Smooth muscle cell of the brain vasculature (primary cell): ENCODE measurements around the gene MRPL33.

ENCODE experiments used
- DNase-seq: peaks from one replicate; pipeline ENCODE4 v3.0.0-alpha.2; 2012; ENCODE audit warnings: low read depth, low spot score

The MRPL33 gene

DNA sequence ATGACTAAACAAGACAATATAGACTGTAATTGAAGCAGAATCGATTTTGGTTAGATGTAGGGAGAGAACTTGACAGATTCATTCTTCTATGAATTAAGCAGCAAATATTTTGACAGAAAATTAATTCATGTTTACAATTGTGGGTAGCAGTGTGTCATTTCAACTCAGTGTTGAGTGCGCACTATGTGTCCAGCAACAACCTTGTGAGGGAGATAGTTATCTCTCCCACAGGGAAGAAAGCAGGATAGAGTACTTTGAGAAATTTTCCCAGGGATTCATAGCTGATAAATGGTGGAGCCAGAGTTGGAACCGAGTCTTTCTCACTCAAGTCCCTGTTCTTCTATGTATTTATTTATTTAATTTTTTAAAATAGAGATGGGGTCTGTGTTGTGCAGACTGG lies 5.2 kb downstream of the MRPL33 start:
- DNase-seq = no peak

DNA sequence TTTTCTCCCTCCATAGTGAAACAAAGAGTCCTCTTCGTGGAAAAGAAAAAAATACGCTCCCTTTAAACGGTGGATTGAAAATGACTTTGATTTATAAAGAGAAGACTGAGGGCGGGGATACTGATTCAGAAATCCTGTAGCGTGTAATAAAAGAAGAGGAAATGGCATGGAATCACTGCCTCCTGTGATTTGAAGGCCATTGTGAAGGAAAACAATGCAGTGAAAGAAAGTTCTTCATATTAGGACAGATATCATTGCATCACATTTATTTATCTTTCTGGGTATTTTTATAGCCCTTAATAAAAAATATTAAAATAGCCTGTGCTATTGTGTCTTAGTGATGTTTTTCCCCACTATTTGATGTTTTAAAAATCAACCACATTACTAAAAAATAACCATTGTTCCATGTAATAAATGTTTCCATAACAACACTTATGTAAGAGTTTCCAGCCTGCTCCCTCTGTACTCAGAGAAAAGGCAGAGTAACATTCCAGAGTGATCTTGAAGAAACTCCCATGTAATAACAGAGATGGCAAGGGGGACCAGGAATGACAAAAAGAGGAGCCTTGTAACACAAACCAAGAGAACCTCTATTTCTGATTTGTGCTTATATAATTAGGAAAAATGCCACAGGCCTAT lies 8.0 kb downstream of the MRPL33 start:
- DNase-seq = no peak

DNA sequence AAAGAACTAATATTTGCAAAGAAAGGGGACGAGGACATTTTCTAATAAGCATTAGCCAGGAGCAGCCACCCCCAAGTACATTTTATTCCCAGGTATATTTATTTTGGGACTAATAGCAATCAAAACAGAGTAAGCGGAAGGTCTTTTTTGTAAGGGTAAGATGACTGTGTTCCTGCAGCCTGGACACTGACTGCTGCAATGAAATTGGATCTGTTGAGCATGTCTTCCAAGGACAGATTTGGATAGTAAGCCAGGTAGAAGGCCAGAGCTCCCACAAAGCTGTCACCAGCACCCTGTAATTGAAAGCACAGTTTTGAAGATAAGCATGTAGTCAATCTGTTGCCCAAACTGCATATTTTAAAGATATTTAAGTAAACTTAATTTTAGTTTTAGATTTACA lies 10.0 kb downstream of the MRPL33 start:
- no peak for DNase-seq

DNA sequence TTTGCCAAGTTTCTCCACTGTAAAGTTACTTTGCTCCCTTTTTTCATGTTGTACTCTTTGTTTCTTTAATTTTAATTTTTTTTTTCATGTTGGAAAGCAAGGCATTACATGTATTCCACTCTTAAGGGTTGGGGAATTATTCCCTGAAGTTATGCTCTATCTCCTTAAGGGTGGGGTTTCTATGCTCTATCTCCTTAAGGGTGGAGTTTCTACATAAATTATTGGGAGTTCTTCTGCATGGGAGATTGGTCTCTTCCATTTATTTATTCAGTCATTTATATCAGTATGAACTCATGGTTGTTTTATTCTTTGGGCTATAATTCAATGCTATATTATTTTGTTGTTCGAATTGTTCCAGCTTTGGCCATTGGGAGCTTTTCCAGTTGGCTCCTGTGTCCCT lies 11.2 kb downstream of the MRPL33 start:
- DNase-seq = no peak

DNA sequence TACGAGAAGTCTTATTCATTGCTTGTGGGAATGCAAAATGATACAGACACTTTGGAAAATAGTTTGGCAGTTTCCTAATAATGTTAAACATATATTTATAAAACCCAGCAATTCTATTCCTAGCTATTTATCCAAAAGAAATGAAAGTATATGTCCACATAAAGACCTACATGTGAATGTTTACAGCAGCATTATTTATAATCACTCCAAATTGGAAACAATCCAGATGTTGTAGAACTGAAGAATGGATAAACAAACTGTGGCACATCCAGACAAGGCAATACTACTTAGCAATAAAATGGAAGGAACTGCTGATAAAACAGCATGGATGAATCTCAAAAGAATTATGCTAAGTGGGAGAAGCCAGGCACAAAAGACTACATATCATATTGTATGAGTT lies 19.3 kb downstream of the MRPL33 start:
- DNase-seq = no peak

DNA sequence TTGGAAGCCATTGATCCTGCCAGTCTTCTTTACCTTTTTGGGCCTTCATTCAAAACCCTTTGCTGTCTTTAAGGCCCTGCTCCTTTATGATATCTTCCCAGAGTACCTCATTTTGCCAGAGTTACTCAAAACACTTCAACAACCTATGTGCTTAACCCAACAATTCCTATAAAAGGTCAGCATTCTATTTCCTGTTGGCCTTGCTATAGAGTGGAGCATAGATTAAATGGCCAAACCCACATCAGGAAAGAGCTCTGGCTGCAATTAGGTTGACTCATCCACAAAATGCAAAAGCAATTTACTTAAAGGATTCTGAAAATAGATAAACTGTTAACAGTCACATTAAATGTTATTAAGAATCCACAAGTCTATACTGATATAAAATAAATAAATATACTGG lies 21.2 kb downstream of the MRPL33 start:
- DNase-seq = no peak

DNA sequence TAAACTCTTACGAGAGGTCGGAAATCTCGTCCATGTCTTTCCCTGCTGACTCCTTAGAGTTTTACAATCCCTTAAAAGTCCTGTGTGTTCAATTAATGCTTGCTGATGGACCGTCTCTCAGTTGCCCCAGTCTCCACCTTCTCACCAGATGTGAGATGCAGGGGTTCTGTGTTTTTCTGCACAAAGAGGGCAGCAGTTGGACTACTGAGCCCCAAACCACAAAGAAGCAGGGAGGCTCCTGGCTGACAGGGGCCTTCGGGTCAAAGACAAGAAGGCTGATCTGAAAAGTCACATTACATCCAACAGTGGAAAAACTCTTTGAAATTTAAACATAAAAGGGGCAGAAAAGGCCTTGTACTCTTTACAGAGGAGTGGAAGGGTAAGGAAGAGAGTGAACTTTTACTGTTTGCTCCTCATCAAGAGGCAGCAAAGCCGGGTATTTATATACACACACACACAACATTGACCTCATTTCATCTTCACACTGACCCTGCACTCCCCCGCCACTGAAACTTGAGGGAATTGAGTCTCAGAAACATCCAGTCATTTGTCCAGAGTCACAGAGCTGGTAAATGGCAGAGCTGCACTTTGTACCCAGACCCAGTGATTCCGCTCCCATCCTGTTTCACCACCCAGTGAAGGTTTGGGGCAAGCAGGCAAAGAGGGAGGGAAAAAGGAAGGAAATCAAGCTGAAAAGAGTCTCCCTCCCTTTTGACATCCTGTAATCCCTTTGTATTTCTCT lies 23.7 kb downstream of the MRPL33 start:
- DNase-seq = no peak

DNA sequence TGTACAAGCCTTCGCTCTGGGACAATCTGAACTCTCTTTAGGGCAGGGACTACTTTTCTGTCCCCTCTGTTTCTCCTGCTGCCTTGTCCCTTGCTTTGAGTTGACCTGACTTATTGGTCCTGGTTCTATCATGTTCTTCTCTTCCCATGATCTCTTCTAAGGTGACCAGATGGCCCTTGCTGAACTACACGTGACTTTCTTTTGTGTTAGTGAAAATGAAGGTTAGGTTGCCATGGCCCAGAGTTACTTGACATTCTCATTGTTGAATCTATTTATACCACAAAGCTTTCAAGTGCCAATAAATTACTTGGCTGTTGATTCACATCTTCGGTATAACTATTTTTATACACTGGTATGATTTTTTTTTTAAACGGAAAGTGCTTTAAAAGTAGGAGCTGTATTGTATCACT lies 24.4 kb downstream of the MRPL33 start:
- DNase-seq = no peak

DNA sequence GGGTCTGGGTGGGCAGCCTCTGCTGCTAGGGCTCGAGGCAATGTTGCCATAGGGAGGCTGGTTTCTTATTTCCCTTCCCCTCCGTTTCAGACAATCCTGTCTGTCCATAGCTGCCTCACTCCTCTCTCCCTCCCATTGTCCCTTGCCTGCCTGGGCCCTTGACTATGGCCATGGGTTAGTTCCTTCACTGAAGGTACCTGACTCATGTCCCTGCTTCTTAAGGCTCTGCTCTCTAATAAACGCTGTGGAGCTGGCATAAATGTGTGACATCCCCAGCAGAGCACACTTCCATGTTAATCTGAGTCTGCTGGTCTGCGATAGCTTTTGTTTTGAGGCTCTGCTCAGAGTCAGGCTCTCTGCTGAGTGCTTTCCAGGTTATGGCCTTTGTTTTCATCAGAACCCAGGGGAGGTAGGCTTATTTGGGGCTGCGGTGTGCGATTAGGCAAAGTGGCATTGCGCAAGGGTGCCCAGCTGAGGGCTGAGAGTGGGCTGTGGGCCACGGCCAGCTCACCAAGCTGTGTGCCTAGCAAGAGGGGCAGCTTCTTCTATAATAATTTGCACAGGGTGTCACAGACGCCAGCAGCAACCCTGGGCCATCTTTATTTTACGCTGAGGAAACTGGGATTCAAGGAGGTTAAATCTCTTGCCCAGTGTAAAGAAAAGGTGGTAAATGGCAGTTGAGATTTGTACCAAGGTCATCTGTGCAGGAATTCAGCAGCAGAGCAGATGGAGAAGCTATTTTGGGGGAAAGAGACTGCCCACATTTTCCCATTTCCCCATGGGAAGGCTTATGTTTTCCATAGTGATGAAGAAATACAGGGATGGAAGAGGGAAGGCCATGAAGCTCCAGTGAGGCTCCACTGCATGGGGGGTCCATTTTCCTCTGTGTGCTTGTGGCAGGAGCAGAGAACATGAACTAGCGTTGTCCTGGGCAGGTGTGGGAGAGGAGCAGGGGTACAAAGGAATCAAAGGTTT lies 25.6 kb downstream of the MRPL33 start:
- no peak for DNase-seq

DNA sequence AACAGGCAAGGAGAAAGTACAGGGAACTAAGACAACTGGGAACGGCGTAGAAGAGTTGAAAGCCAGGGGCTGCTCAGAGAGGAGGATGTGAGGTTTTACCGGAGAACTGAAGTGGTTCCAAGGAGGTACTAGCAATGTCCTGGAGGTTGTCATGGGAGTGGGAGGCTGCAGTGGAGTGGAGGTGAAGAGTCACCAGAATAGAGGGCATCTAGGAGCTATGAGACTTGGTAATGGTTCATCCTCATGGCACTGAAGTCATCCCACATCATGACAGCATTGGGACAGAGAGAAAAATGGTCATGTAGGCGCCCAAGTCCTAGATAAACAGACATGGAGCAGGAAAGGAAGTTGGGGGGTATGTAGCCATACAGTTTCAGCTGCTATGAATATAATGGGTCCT lies 26.3 kb downstream of the MRPL33 start:
- no peak for DNase-seq

DNA sequence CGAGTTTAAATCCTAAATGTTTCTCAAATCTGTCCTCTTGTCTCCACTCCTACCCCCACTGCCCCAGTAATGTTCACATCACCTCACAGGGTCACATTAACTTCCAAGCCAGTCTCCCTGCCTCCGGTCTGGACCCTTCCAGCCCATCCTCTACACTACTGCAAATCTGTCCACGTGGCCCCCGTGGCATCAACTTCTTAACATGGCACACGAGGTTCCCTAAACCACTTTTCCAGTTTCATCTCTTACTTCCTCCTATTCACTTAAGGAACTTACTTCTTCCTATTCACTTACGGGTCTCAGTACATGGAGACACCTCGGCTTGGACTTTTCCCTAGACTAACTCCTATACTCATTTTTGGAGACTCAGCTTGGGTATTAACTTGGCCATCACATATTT lies 27.0 kb downstream of the MRPL33 start:
- DNase-seq = no peak

DNA sequence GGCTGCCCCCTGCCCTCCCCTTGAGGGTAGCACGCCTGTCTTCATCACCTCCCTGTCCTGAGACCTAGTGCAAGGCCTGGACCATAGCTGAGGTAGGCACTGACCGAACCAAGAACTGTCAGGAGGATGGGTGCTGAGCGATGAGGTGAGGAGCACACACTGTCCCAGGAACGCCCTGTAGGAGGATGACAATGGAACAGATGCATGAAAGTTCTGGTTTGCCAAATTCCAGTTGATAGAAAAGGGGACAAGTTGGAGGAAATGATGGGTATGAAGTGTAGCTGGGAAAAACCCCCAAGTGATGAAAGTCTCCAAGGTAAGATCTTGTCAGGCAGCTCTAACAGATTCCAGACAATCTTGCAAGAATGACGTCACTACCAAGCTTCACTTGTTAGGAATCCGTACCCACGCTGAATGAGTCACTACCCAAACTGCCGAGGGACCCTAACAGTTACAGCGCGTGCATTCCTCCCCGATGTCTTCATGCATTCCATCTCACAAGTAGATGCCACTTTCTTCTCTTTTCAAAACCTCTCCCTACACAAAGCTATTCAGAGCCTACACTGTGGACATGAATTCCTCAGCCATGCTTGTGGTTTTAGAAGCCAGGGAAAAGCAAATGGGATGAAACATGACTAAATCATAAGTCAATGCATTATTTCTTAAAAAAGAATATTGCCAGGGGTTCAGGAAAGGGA lies 27.6 kb downstream of the MRPL33 start:
- peak; percentile 91 for DNase-seq

DNA sequence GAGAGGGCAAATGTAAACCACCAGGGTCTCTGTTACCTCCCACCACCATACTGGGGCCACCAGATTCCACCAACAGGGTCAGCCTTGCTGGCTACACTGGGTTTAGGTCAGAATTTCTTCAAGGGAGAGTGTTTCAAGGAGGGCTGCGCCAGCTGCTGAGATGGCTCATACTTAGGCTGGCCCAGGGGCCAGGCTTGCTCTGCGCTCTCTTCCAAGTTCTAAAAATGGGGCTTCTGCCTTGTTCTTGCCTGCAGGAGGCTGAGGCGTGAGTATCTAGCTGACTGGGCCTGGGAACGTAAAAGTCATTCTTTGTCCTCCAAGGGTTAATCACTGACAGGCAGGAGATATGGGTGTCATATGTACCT lies 28.1 kb downstream of the MRPL33 start:
- DNase-seq = no peak

DNA sequence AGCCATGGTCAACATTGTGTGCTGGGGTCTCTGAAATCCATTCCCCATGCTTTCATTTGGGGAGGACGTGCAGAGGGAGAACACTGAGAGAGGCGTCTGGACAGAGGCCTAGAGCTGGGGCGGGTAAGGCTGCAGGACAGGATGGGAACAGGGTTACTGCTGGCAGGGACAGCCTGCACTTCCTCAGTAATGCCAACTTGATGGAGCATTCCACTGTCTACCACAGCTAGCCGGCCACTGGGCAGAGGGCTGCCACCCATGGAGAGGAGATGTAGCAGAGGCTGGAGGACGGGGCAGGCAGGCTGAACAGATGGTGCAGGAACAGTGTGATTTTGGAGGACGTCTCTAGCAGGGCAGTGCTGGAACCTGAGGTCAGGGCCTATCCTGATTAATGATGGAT lies 29.3 kb downstream of the MRPL33 start:
- no peak for DNase-seq

DNA sequence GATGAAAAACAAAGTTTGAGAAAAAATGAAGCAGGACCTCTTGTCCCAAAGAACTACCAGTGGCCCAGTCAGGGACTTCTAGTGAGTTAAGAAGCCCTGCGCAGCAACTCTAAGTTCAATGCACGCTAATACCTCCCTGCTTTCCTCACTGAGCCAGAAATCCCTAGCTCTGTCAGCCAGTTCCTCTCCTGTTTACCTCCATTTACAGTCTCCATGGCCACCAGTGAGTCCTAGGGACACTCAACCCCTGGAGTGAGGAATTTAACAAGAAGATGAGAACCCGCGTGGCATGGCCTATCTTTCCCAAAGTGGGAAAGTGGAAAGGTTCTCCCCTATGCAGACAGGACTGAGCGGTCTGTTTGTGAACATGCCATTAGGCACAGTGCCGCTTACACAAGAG lies 31.0 kb downstream of the MRPL33 start:
- DNase-seq = no peak

DNA sequence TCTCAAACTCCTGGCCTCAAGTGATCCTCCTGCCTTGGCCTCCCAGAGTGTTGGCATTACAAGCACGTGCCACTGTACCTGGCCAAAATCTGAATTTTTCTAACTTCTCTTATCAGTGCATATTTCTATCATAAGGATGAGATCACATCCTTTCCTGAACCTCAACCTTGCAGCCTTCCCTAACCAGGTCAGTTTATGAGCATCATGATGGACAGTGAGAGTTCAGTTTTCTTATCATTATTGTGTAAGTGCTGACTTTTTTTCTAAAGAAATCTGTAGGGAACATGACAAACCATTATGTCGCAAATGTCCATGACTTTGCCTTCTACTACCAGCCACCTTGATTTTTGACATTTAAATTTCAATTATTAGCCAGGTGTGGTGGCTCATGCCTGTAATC lies 31.5 kb downstream of the MRPL33 start:
- DNase-seq = no peak

DNA sequence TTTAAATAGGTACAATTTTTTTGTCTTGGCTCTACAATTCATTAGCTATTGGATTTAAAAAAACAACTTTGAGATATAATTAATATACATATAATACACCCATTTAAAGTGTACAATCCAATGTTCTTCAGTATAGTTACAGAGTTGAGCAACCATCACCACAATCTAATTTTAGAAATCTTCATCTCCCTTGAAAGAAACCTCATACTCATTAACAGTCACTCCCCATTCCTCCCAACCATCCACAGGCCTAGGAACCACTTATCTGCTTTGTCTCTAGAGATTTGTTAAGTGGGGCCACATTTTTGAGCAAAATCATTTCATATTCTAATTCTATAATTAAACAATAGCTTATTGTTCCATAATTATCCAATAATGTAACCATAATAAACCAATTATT lies 32.6 kb downstream of the MRPL33 start:
- no peak for DNase-seq

DNA sequence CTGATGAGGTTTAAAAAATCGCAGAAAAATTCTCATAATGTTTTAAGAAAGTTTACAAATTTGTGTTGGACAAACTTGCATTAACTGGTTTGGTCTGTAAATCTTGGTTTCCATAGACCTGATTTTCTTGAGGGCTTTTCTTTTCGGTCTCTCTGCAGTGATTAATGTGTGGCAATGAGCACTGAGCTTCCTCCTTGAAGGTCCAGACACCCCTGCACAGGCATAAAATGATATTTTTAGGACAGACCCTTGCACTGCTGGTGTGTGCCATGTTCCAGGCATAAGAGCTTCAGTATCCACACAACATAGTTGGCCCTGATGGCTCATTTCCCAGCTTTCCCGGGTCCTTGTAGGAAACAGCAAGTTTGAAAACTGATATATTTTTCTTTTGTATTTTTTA lies 33.7 kb downstream of the MRPL33 start:
- no peak for DNase-seq

DNA sequence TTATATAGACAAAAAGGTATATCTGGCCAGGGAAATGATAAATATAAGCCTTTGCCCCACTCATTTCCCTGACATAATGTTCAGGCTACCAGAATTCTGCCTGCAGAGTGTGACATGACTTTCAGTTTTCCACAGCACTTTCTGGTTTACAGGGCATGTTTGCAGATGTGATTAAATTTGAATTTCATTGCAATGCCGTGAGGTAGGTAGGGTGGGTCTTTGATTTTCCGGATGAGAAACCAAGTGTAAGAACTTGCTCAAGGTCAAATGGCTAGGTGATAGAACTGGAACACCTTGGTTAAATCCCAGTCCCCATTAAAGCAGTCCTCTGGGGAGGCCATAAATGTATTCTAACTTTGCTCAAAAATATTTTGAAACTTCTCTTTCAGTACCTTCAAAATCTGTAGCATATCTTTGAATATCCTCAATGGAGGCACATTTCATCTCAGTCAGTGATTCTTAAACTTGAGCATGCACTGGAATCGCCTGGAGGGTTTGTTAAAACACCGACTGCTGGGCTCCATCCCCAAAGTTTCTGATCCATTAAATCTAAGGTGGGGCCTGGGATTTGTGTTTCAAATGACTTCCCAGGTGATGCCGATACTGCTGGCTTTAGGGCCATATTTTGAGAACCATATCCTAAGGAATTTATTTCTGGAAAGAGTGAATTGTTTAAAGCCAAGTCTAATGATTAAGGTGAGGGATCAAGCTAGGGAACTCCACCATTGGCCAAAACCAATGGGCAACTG lies 35.0 kb downstream of the MRPL33 start:
- DNase-seq = no peak

DNA sequence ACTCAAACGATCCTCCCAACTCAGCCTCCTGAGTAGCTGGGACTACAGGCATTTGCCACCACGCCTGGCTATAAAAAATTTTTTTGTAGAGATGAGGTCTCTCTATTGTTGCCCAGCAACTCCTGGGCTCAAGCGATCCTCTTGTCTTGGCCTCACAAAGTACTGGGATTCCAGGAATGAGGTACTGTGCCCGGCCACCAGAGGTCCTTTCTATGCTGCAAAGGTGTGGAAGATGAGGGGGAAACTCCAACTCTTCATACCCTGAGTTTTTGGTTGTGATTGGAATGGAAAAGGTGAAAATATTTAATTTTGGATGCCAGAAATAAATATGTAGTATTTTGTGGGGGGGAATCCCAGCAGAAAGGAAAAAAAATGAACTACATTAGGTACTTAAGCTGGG lies 36.0 kb downstream of the MRPL33 start:
- no peak for DNase-seq

DNA sequence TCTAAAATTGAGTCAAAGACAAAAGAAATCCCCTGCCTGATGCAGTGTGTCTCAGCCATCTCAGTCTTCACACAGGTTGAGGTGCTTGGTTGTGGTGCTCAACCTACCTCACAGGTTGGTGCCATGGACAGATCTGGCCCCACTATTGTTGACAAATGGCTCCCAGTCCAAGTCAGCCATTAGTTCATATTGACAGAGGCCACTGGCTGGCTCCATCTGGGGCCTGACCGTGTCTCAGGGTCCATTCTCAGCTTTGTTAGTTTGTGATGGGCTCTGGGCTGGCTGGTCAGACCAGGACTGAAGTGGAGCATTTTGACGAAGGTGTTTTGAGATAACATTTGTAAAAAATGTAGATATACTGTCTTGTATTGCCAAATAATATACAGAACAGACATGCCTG lies 36.9 kb downstream of the MRPL33 start:
- DNase-seq = no peak
